GM12873 (cell line): Measurements from ENCODE around the gene SLC24A3.

ENCODE experiments used
- CTCF ChIP-seq: IDR thresholded peaks from 2 replicates; pipeline ENCODE4 v1.5.1; 2012; ENCODE audit warnings: low read depth, mild to moderate bottlenecking, moderate library complexity, low read length, control low read depth; ENCODE audit not compliant: insufficient read depth; ENCODE audit errors: missing control alignments

The SLC24A3 gene

GRCh38 chr20:19531446-19531845 lies 319.0 kb downstream of the SLC24A3 start:
- no peak for TF ChIP-seq CTCF

GRCh38 chr20:19538556-19538955 lies 326.1 kb downstream of the SLC24A3 start:
- TF ChIP-seq CTCF, result no peak

GRCh38 chr20:19539191-19539590 lies 326.7 kb downstream of the SLC24A3 start:
- TF ChIP-seq CTCF, result no peak

GRCh38 chr20:19540392-19540791 lies 327.9 kb downstream of the SLC24A3 start:
- TF ChIP-seq CTCF, result no peak

GRCh38 chr20:19543101-19543500 lies 330.7 kb downstream of the SLC24A3 start:
- TF ChIP-seq CTCF, result no peak

- TF ChIP-seq CTCF, result no peak
Observed at GRCh38 chr20:19544684-19545083, 332.2 kb downstream of the SLC24A3 start.

GRCh38 chr20:19546648-19547047 lies 334.2 kb downstream of the SLC24A3 start:
- TF ChIP-seq CTCF, result no peak
